HG03378 (cell line): ENCODE data around the gene TMIGD3.
"Not testable (repeated sequence)": the region's sequence is repeated elsewhere in the genome, so short reads cannot be mapped to it uniquely, and the experiment has no call there.

Experiments used
- ATAC-seq: cut with Tn5 transposase; IDR thresholded peaks from one replicate; pipeline ENCODE4 v1.9.1; 2021; ENCODE audit warnings: mild to moderate bottlenecking, moderate library complexity; ENCODE audit not compliant: unreplicated experiment

TMIGD3 gene

GRCh38 chr1:111503585-111504060, at the start of gene TMIGD3, which contains the start of gene ADORA3:
Gene TMIGD3, minus strand, starts transcription at chr1:111503633. Its CDS starts 279 bp downstream, at chr1:111503354.
Gene ADORA3, minus strand, starts transcription at chr1:111503633. Its CDS starts 279 bp downstream, at chr1:111503354.
- no peak for ATAC-seq

- no peak for ATAC-seq
These were observed 49.8 kb upstream of the TMIGD3 start for GRCh38 chr1:111553196-111553595.

GRCh38 chr1:111552587-111552986, 49.2 kb upstream of the TMIGD3 start:
- ATAC-seq, result no peak

GRCh38 chr1:111551623-111552411, 48.4 kb upstream of the TMIGD3 start:
- no peak for ATAC-seq

- not testable (repeated sequence) for ATAC-seq
These were observed 44.4 kb upstream of the TMIGD3 start for GRCh38 chr1:111547786-111548185.

GRCh38 chr1:111542187-111542586, 38.8 kb upstream of the TMIGD3 start:
- no peak for ATAC-seq

GRCh38 chr1:111541721-111542120, 38.3 kb upstream of the TMIGD3 start:
- no peak for ATAC-seq

GRCh38 chr1:111540928-111541327, 37.5 kb upstream of the TMIGD3 start:
- ATAC-seq, result no peak

GRCh38 chr1:111538343-111539025, 35.1 kb upstream of the TMIGD3 start:
- no peak for ATAC-seq

GRCh38 chr1:111535256-111536191, 32.1 kb upstream of the TMIGD3 start:
- no peak for ATAC-seq

GRCh38 chr1:111520053-111520452, 16.6 kb upstream of the TMIGD3 start:
- no peak for ATAC-seq

GRCh38 chr1:111517469-111518225, 14.2 kb upstream of the TMIGD3 start:
- no peak for ATAC-seq

GRCh38 chr1:111516005-111516535, 12.6 kb upstream of the TMIGD3 start:
- peak; percentile 56 for ATAC-seq

GRCh38 chr1:111515291-111516004, 12.0 kb upstream of the TMIGD3 start:
- peak; percentile 8 for ATAC-seq

- no peak for ATAC-seq
These were observed 10.1 kb upstream of the TMIGD3 start for GRCh38 chr1:111513410-111514020.

GRCh38 chr1:111512931-111513330, 9.5 kb upstream of the TMIGD3 start:
- no peak for ATAC-seq

- no peak for ATAC-seq
These were observed 8.9 kb upstream of the TMIGD3 start for GRCh38 chr1:111512132-111512889.

- no peak for ATAC-seq
These were observed 7.9 kb upstream of the TMIGD3 start for GRCh38 chr1:111511370-111511769.
